ENCODE results near the gene CYSLTR2. TPM values are rescaled to one million over a fixed set of nuclear protein-coding genes. Genes with fewer than 3 reads are reported as not detected.

The CYSLTR2 gene
- total and polyA plus RNA-seq, 9 of the 15 experiments (the other 6 are each of a cell fraction or from before 2014, with no cell fraction given): not detected

GRCh38 chr13:48710160-48710559 is 56.4 kb downstream of the CYSLTR2 start (continued):
- TF ChIP-seq ZNF143 (CRISPR knock-in tag; IDR thresholded peaks at IDR 0.05) (no peak), RB1 (IDR thresholded peaks at IDR 0.05; ENCODE audit: low read depth) (no peak), ZNF12 (CRISPR knock-in tag; IDR thresholded peaks at IDR 0.05) (no peak), TCF7 (IDR thresholded peaks at IDR 0.05; ENCODE audit: borderline replicate concordance) (no peak), NFXL1 (CRISPR knock-in tag; IDR thresholded peaks at IDR 0.05) (no peak), NCOA1 (IDR thresholded peaks at IDR 0.05; ENCODE audit: low read depth) (no peak), ZNF436 (CRISPR knock-in tag; IDR thresholded peaks at IDR 0.05) (no peak), HDAC8 (tag; IDR thresholded peaks at IDR 0.05) (no peak)

- BruUV-seq (replicated peaks): no TSS peak
- Histone ChIP-seq H3K9me3 (replicated peaks; ENCODE audit: control insufficient read depth, insufficient read depth, low read depth, low read length) (no peaks in the 10 kb centered on the region), H3K4me3 (no peak overlapping the region), H3K27ac (ENCODE audit: extremely low read depth, low read depth, low read length) (no peak overlapping the region), H2AFZ (ENCODE audit: low read depth, low read length) (no peak overlapping the region), H3K27me3 (ENCODE audit: control insufficient read depth in 2 of 2, insufficient read depth in 2 of 2, low read length in 2 of 2) (no peaks in the 10 kb centered on the region), H3K9ac (ENCODE audit: insufficient read depth in 1 of 2, low read depth in 2 of 2, low read length in 2 of 2) (no peak overlapping the region), H3K36me3 (ENCODE audit: control insufficient read depth, insufficient read depth, low read length) (no peaks in the 10 kb centered on the region), H3K4me2 (ENCODE audit: insufficient read depth, low read length) (no peak overlapping the region), H3K79me2 (ENCODE audit: control insufficient read depth, insufficient read depth, low read length) (no peaks in the 10 kb centered on the region), H3K9me1 (ENCODE audit: control insufficient read depth, insufficient read depth, low read length) (no peaks in the 10 kb centered on the region), H4K20me1 (replicated peaks; ENCODE audit: control insufficient read depth, insufficient read depth, low read length) (no peaks in the 10 kb centered on the region), H3K4me1 (replicated peaks in 1 of 2; ENCODE audit: control insufficient read depth in 2 of 2, insufficient read depth in 2 of 2, low read length in 2 of 2) (no peaks in the 10 kb centered on the region)
- ChIA-PET CTCF (ENCODE audit: low intra/inter-chr PET ratio) (no interaction called here), POLR2A (no interaction called here)
- FAIRE-seq: no peak
- intact Hi-C loops (cut with micrococcal nuclease): no loop called here
- no peak for ATAC-seq
- in situ Hi-C loops (cut with MboI): no loop called here
- no peak for DNase-seq (ENCODE audit: extremely low read depth in 1 of 4, low spot score in 3 of 4)
- TF ChIP-seq SP1 (CRISPR knock-in tag; IDR thresholded peaks at IDR 0.05): no peak
- no peak for TF ChIP-seq CCAR2 (IDR thresholded peaks at IDR 0.05; ENCODE audit: low read depth, low read length)
- TF ChIP-seq REST (IDR thresholded peaks at IDR 0.05; ENCODE audit: borderline replicate concordance): no peak
- TF ChIP-seq REST (CRISPR knock-in tag; IDR thresholded peaks at IDR 0.05; ENCODE audit: low read depth): no peak
- TF ChIP-seq TGIF2 (CRISPR knock-in tag; IDR thresholded peaks at IDR 0.05): no peak
- TF ChIP-seq CHD2 (IDR thresholded peaks at IDR 0.05; ENCODE audit: low read depth, low read length): no peak
- TF ChIP-seq ZNF764 (CRISPR knock-in tag; IDR thresholded peaks at IDR 0.05; ENCODE audit: low read depth): no peak
- TF ChIP-seq MED1 (CRISPR knock-in tag; IDR thresholded peaks at IDR 0.05; ENCODE audit: borderline replicate concordance): no peak
- TF ChIP-seq TBL1XR1 (IDR thresholded peaks at IDR 0.05; ENCODE audit: low read length in 2 of 2): no peak
Measured at GRCh38 chr13:48712141-48712540, 58.4 kb downstream of the CYSLTR2 start.

Measured in K562 (cell line).